Measurements from ENCODE around the gene CLDN2.
A peak's percentile ranks its signal among the peaks of the same experiment; 100 is the strongest.

CLDN2 gene

GRCh38 chrX:106952538-106952937 lies 32.3 kb downstream of the CLDN2 start:
- no peak for DNase-seq (ENCODE audit: low read depth)
- H3K4me3 ChIP-seq (ENCODE audit: low read depth, low read length) = no peak overlapping the region
- no peak for TF ChIP-seq CTCF (IDR thresholded peaks at IDR 0.05; ENCODE audit: low read depth, low read length, missing control alignments)
- in situ Hi-C loops (cut with HindIII; ENCODE audit: low sequenced_read_pairs) = no loop called here

GRCh38 chrX:106952988-106953387 lies 32.8 kb downstream of the CLDN2 start:
- no peak overlapping the region for H3K4me3 ChIP-seq (ENCODE audit: low read depth, low read length)
- in situ Hi-C loops (cut with HindIII; ENCODE audit: low sequenced_read_pairs) = no loop called here
- TF ChIP-seq CTCF (IDR thresholded peaks at IDR 0.05; ENCODE audit: low read depth, low read length, missing control alignments) = peak; percentile 26
- DNase-seq (ENCODE audit: low read depth) = no peak

- in situ Hi-C loops (cut with HindIII; ENCODE audit: low sequenced_read_pairs) = no loop called here
- TF ChIP-seq CTCF (IDR thresholded peaks at IDR 0.05; ENCODE audit: low read depth, low read length, missing control alignments) = no peak
- no peak for DNase-seq (ENCODE audit: low read depth)
- H3K4me3 ChIP-seq (ENCODE audit: low read depth, low read length) = no peak overlapping the region
These were observed 33.8 kb downstream of the CLDN2 start for GRCh38 chrX:106954041-106954440.

- in situ Hi-C loops (cut with HindIII; ENCODE audit: low sequenced_read_pairs) = no loop called here
These were observed 35.0 kb downstream of the CLDN2 start for GRCh38 chrX:106955004-106955772.

GRCh38 chrX:106957856-106958255 lies 37.7 kb downstream of the CLDN2 start:
- no peak for TF ChIP-seq CTCF (IDR thresholded peaks at IDR 0.05; ENCODE audit: low read depth, low read length, missing control alignments)
- no peak for DNase-seq (ENCODE audit: low read depth)
- in situ Hi-C loops (cut with HindIII; ENCODE audit: low sequenced_read_pairs) = no loop called here
- no peak overlapping the region for H3K4me3 ChIP-seq (ENCODE audit: low read depth, low read length)

More at GRCh38 chrX:106955004-106955772, 35.0 kb downstream of the CLDN2 start:
- DNase-seq (ENCODE audit: low read depth) = no peak
- H3K4me3 ChIP-seq (ENCODE audit: low read depth, low read length) = no peak overlapping the region
- no peak for TF ChIP-seq CTCF (IDR thresholded peaks at IDR 0.05; ENCODE audit: low read depth, low read length, missing control alignments)

GRCh38 chrX:106959901-106960300 lies 39.7 kb downstream of the CLDN2 start:
- peak; percentile 34 for DNase-seq (ENCODE audit: low read depth)
- TF ChIP-seq CTCF (IDR thresholded peaks at IDR 0.05; ENCODE audit: low read depth, low read length, missing control alignments) = peak; percentile 45
- in situ Hi-C loops (cut with HindIII; ENCODE audit: low sequenced_read_pairs) = no loop called here
- no peak overlapping the region for H3K4me3 ChIP-seq (ENCODE audit: low read depth, low read length)

Data from astrocyte of the cerebellum (primary cell).